Spleen (tissue), 7 donors: ENCODE results near the gene DHH.

ENCODE experiments used
- CTCF ChIP-seq, 11 experiments: fragments of 200-600 bp in 7 of 11; fragments of 450-650 bp in 4 of 11; sonication (generic) in 4 of 11; IDR thresholded peaks in 8 of 11; conservative IDR thresholded peaks in 3 of 11; 1 replicate in 7 of 11; 2 replicates in 4 of 11; pipeline versions ENCODE4 v1.4.0 to v1.8.0; 2016 to 2021; ENCODE audit warnings: antibody characterized with exemption in 11 of 11, inconsistent platforms in 4 of 11, mild to moderate bottlenecking in 1 of 11
- POLR2A ChIP-seq, 3 donors: fragments of 450-650 bp; IDR thresholded peaks; one replicate each; pipeline ENCODE4 v1.5.1; 2017; ENCODE audit warnings: antibody characterized with exemption in 3 of 3, mild to moderate bottlenecking in 1 of 3
- donor health status: DM: no; HTN: no; CAD: no; lungs with moderate emphysema.
- donor health status: DM: no; HTN: no; CAD: no.
- donor health status: DM: no; HTN: no; CAD: no.

GRCh38 chr12:49137476-49137875, 42.9 kb upstream of the DHH start:
- TF ChIP-seq POLR2A (IDR thresholded peaks at IDR 0.05) (no peak), CTCF (IDR thresholded peaks at IDR 0.05 in 8 of 11, conservative IDR thresholded peaks at IDR 0.05 in 3 of 11) (no peak)
